Activated CD4-positive, alpha-beta T cell treated with anti-CD3 and anti-CD28 coated beads, Interleukin-2, amount 50 U/mL, for 24 hours (primary cell): ENCODE results near the gene ST3GAL5.

Experiments used
- DNase-seq, 2 donors: peaks; one replicate each; pipeline ENCODE4 v3.0.0-alpha.2; 2020; ENCODE audit warnings: low read depth in 1 of 2, low spot score in 1 of 2

The ST3GAL5 gene

DNA sequence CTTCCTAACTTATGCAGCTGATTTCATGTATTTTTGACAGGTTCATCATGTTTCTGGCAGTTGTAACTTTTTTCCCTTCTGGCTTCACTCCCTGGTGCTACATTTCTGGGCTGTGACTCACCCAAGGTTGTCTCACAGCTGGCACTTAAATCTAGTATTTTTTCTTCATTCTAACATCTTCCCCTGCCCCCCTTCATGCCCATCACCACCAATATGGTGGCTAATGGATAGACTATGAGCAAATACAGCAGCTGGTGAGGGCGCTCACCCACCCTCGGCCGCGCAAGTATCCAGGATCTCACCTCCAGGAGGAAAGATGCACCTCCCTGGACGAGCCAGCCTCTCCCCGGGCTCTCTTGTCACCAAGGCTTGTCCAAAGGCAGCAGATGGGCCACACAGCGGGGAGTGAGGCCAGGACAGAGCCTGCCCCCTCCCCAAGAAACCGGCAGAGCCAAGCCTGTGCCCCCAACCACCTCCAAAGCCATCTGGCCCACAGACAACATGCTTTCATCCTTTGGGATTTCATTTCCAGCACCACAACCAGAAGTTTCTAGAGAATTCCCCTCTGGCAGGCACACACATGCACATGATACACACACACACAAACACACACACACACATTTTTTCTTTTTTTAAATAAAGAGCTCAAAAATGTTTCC lies 95.9 kb downstream of the ST3GAL5 start:
- DNase-seq = no peak

DNA sequence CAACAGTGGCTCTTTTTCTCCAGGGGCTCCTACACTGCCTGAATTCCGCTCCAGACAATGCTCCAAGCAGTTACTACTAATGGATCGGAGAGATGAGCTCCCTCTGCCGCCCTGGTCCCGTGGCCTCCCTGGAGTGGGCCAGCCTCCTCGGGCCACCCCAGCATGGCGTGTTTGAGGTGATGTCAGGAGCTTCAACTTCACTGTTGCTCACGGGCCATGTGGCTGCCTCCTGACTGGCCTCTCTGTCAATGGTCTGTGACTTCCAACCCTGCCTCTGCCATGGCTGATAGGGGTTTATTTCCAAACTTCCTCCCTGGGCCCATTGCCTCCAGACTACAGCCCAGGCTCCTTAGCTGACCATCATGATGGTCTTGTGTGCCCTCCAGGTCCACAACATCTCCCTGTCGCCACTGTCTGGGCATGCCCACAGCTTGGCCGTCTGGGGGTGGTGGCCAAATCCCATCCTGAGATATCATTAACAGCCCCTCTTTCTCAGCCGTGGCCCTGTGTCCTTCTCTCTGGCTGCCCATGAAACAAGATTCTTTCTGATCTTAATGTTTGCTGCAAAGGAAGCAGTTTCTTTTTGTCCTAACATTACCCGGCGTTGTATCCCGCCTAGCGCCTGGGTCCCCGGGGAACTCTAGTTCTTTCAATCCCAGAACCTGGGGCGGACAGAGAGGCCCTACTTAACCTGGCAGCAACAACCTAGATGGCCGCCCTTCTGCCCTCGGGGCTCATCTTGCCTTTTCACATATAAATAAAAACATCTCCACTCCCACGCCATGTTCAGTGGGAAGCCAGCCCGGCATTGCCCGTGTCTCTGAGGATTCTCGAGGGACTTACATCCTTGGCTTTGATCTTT lies 96.9 kb downstream of the ST3GAL5 start:
- DNase-seq = no peak

DNA sequence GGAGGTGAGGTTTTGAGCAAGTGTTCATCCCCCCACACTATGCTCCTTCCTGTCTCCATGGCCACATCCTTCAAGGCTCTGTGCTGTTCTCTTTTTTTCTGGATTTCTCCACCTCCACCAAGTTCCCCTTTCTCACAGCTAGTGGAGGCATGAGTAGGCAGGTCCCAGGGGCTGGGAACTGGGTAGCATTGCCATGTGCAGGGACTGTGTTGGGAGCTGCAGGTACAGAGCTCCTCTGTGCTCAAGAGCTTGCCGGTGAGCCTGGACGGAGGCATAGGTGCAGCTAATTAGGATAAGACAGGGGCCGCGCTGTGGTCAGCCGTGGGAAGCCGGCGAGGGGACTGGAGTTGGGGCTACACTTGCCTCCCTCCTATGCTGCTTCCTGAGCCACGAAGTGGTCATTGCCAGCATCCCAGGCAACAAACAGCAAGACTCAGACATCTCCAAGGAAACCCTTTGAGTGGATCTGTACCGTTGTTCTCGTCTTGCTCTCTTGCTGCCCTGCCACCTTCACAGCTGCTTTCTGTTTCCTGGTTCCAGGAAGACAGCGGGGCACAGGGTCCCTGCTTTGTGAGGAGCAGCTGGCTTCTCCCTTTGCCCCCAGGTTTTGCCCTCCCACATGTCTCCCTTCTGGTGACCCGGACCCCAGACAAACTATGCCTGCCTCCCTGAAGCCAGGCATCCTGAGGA lies 98.1 kb downstream of the ST3GAL5 start:
- DNase-seq = no peak

DNA sequence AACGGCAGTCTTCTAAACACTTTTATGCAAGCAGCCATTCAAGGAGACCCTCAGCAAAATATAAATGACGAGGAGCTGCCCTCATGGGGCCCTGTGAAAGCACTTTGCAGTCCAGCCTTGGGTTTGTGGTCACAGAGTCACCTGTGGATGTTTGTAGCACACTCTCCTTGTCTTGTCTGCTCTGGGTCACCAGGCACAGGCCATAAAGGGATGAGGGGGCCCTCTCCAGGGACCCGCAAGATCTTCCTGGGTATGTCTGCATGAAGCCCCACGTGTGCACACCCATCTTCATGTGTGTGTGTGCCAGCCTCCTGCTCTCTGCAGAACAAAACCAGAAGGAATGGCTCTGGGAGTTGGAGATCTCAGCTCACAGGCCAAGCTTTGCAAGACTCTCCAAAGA lies 98.8 kb downstream of the ST3GAL5 start:
- no peak for DNase-seq

DNA sequence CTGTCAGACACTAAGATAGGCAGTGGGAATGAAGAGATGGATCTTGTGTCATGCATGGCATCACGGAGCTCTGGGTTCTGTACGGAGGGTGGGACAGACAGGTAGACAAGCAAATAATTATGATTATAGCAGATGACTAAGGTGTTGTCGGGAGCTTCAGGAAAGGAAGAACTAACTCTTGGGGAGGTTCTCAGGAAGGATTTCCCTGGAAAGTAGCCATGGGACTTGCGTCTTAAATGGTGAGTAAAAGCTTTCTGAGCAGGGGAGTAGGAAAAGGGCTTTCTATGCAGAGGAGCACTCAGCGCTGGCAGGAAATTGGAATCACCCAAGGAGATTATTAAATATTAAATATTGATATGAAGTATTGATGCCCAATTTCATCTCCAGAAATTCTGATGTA lies 99.5 kb downstream of the ST3GAL5 start:
- no peak for DNase-seq

DNA sequence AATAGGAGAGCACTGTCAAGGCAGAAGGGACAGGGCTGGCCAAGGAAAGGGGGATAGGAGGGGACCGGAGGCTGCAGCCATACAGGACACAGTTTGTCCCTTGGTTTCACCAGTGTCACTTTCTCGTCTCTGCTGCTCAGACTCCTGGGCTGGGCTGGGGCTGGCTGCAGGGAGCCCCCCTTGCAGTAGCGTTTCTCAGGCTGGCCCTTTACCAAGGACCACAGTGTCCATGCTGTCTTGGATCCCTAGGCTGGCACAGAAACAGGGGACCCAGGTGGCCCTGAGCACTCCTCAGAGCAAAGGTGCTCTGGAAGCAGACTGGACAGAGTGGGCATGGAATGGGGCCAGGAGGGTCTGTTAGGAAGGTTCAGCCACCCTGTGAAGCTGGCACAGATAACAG lies 100.2 kb downstream of the ST3GAL5 start:
- no peak for DNase-seq

DNA sequence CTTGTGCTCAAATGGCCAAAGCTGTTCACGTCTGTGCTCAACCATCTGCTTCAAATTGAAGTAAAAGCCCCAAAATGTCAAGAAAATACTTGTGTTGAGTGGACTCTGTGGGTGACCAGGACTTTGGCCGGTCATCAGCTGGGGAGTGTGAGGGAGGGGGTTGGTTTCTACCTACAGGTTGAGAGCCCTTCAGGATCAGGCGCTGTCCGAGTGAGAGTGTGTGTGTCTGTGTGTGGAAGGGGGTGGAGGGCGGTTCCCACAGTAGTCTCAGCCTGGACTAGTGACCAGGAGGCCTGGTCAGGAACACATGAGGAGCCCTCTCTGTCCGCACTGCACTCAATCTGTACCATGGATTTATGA lies 100.8 kb downstream of the ST3GAL5 start:
- DNase-seq = no peak

DNA sequence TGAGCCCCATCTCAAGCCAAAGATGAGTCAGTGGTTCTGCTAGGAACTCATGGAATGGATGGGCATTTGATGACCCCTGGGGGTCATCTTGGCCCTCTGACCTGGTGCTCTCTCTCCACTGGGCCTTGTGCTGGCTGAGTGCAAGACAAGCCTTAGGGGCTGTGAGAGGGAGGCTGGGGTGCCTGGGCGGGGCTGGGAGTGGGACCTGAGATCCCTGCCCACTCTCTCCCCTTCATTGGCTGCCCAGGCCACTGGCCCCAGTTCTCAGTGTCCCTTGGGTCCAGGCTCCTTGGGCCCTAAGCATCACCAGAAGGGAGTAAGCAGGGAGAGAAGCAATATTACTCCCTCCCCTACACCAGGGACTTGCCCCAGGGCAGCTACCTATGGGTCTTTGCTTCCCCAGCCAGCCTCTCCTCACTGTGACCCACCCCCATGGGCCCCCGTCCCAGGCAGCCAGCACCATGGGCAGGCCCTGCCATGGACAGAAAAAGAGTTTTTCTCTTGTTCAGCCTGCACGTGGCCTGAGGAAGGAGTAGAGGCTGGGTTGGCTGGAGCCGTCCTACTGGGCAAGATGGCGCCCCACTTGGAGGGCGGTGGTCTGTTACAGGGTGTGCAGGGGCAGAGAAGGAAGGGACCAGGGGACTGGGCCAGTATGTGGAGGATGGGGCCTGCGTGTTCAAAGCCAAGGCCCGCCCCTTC lies 101.4 kb downstream of the ST3GAL5 start:
- no peak for DNase-seq
